ENCODE data around the gene EHF.

GRCh38 chr11:34671117-34671516, 50.2 kb downstream of the EHF start:
- TF ChIP-seq TAF1 (IDR thresholded peaks at IDR 0.05; ENCODE audit: low read depth, low read length): no peak
- TF ChIP-seq POLR2A (IDR thresholded peaks at IDR 0.05; ENCODE audit: low read depth, low read length): no peak
- TF ChIP-seq POLR2AphosphoS5 (IDR thresholded peaks at IDR 0.05; ENCODE audit: low read depth, low read length): no peak
- TF ChIP-seq PAX5 (IDR thresholded peaks at IDR 0.05; ENCODE audit: insufficient read depth, low read length, severe bottlenecking): no peak

Data from GM12891 (cell line).